Hippocampal formation (tissue), 2 donors: ENCODE measurements around the gene EPHB1.

Source experiments
- DNase-seq, 2 donors: peaks; one replicate each; lab custom pipeline; 2025; lab: John Stamatoyannopoulos, UW

EPHB1 gene

GRCh38 chr3:134908271-134908670, 113.2 kb downstream of the EPHB1 start:
- no peak for DNase-seq

DNA sequence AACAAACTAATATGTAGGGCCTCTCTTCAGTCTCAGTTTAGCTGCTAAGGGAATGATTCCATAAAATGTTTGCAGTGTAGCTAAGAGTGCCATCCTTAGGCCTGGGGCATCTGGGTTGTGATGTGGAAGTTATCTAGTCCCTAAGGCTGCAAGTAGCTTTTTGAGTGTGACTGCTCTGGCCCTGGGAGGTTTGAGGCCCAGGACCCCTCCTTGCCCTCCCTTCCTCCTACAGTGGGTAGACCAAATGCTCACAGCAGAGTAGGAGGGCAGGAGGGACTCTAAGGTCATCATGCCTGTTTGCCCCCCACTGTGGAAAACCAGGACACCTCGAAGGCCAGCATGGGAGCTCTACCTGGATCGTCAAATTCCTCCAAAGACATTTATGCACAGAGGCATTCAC, 115.0 kb downstream of the EPHB1 start:
- no peak for DNase-seq

- no peak for DNase-seq
Observed at GRCh38 chr3:134911586-134912548, 116.8 kb downstream of the EPHB1 start.

DNA sequence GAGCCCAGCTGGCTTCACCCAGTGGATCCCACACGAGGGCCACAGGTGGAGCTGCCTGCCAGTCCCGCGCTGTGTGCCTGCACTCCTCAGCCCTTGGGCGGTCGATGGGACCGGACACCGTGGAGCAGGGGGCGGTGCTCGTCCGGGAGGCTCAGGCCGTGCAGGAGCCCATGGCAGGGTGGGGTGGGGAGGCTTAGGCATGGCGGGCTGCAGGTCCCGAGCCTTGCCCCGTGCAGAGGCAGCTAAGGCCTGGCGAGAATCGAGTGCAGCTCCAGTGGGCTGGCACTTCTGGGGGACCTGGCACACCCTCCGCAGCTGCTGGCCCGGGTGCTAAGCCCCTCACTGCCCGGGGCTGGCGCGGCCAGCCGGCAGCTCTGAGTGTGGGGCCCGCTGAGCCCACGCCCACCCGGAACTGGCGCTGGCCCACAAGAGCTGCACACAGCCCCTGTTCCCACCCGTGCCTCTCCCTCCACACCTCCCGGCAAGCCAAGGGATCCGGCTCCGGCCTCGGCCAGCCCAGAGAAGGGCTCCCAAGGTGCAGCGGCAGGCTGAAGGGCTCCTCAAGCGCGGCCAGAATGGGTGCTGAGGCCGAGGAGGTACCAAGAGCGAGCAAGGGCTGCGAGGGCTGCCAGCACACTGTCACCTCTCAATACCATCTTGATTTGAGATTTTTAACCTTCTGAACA, 121.4 kb downstream of the EPHB1 start:
- DNase-seq, result no peak

DNA sequence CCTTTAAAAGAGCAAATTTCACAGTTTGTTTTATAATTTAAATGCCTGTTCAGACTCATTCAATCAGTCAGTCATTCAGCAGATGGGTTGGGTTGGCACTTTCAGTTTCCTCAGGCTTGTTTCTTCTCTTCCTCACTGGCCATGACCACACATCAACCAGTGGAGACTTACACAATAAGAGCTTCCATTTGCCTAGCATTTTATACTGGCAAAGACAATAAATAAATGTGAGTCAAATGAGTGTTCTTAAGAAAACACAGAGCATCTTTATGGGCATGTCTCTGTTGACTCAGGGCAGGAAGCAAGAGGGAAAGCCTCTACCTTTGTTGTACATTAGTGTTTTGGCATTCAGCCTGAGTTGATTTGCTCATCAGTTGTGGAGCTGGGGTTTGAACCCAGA, 122.6 kb downstream of the EPHB1 start:
- no peak for DNase-seq

GRCh38 chr3:134918441-134918840, 123.4 kb downstream of the EPHB1 start:
- DNase-seq, result no peak

GRCh38 chr3:134922101-134922500, 127.0 kb downstream of the EPHB1 start:
- DNase-seq, result no peak

- DNase-seq, result no peak
Observed at GRCh38 chr3:134922866-134923265, 127.8 kb downstream of the EPHB1 start.

- no peak for DNase-seq
Observed at GRCh38 chr3:134923286-134923685, 128.2 kb downstream of the EPHB1 start.

- no peak for DNase-seq
Observed at GRCh38 chr3:134927599-134927998, 132.5 kb downstream of the EPHB1 start.

- DNase-seq, result no peak
Observed at GRCh38 chr3:134928392-134928791, 133.3 kb downstream of the EPHB1 start.

DNA sequence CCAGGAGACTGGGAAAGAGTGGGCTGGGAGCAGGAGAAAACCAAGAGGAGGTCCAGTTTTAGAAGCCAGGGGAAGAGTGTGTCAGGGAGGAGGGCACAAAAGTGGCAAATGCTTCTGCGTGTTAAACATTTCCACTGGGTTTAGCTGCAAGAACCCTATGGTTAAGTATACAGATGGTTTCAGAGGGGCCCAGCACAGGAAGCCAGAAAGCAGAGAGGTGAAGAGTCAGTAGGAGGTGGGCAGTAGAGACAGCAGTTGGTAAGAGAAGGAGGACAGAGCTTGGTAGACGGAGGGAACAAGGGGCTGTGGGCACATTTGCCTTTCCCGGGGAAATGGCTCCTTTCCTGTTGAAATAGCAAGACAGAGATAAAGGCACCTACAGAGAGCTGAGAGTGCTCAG, 133.8 kb downstream of the EPHB1 start:
- no peak for DNase-seq

- DNase-seq, result no peak
Observed at GRCh38 chr3:134929976-134930375, 134.9 kb downstream of the EPHB1 start.

DNA sequence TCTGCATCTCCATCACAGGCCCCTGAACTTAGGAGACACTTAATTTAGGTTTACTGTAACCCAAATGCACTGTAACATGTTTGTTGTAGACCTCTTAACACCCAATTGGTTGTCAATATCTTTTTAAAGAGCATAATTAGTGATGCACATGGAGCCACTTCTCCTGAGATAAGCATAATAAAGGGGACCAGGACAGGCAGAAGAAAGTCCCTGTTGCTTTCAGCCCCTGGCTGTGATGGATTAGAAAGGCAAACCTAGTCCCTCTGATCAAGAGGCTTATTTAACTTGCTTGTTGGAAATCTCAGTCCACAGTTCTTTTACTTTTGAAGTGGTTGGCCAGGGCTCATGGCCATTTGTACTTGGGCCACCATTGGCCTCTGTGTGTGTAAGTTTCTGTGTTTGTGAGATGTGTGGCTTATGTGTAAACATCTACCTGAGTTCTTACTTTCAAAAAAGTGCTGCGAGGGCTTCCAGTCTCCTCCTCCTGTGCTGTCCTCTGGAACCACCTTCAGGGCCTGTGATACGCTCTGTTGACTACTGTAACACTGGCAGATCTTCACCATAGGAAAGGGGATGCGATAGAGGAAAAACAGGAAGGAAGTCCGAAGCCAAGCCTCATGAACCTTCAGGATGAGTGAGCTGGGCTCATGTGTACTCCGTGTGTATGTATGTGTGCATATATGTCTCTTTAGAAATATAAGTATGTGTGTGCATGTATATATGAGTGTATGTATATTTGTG, 136.2 kb downstream of the EPHB1 start:
- no peak for DNase-seq

DNA sequence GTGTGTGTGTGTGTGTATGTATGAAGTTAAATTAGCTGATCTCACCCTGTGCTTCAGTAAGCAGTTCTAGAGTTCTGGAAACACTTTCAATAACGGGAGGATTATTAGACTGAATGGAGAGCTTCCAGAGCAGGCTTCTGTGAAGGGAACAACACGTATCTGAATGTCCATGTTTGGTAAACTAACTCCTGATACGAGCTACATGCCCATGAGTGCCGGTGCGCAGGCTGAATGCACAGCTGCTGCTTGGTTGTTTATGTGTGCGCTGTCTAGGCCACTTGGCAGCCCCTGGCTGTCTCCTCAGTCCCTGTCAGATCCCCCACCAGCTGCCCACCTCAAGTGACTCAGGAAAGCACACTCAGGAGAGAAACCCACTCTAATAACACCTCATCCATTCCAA, 137.0 kb downstream of the EPHB1 start:
- DNase-seq, result no peak

DNA sequence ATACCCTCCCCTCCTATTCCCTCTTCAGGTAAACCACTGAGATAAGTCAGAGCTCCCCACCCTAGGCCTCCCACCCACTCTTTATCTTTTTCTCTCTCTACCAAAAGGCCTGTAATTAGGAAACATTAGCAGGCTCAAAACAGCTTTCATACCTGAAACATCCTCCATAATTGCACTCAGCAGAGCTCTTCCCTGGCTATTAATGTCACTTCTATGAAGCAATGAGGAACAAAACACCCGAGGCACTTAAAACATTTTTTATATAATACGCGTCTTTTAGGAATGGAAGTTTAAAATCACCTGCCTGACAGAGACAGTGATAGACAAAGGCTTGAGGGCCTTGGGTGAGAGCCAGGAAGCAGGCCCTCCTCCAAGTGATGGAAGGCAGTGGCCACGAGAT, 138.9 kb downstream of the EPHB1 start:
- DNase-seq, result no peak

DNA sequence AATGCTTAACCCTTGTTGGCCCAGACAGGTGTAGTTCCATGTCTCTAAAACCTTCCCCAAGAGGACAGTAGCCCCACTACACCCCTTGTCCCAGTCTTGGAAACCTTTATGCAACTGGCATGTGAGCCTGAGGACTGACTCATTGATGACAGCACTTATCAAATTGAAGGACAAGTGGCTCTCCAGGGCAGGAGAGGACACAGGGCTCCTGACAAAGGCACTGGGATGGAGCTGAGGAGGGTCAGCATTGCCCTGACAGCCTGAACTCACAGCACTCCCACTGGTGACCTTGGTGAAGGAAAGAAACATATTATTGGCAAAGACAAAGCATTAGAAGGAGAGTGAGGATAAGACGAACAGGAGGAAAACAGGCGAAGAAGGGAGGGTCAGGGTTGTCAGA, 139.9 kb downstream of the EPHB1 start:
- no peak for DNase-seq

- DNase-seq, result no peak
Observed at GRCh38 chr3:134937256-134938028, 142.4 kb downstream of the EPHB1 start.

DNA sequence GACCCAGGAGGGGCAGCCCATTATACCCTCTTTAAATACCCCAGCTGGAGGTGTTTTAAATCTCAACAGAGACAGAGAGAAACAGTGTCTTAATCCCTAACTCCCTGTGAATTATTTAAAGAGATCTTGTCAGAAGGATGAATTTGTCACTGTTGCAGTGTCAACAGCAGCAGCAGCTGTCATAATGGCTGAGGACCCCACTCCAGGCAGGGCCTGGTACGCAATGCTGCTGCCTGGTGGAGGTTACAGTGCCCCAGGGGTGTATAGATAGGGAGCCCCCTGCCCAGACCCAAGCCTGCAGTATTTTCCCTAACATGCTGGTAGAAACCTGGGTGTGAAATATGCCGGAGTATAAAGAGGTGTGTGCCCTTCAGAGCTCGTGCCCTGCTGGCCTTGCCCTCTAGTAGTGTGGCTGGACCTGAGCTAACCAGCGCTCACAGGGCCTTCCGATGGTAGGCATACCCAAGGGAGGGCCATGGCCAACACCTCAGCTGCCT, 143.0 kb downstream of the EPHB1 start:
- DNase-seq, result no peak

- DNase-seq, result no peak
Observed at GRCh38 chr3:134939978-134940377, 144.9 kb downstream of the EPHB1 start.

GRCh38 chr3:134941820-134942219, 146.8 kb downstream of the EPHB1 start:
- DNase-seq, result no peak

GRCh38 chr3:134944429-134944828, 149.4 kb downstream of the EPHB1 start:
- DNase-seq, result no peak
